Kidney epithelial cell (primary cell): ENCODE results near the gene ARGLU1. TPM values are rescaled to one million over a fixed set of nuclear protein-coding genes. Genes with fewer than 3 reads are reported as not detected.

Experiments used
- DNase-seq: peaks from one replicate; pipeline ENCODE4 v3.0.0-alpha.2; 2010; ENCODE audit warnings: low read depth
- H3K27me3 ChIP-seq: 2 replicates; pipeline ENCODE4 v1.6.0; 2011; ENCODE audit warnings: low read length; ENCODE audit not compliant: control insufficient read depth, insufficient read depth
- H3K36me3 ChIP-seq: 2 replicates; pipeline ENCODE4 v1.5.1; 2011; ENCODE audit warnings: low read length; ENCODE audit not compliant: control insufficient read depth, insufficient read depth
- H3K4me3 ChIP-seq: 2 replicates; pipeline ENCODE4 v1.5.1; 2011; ENCODE audit warnings: low read depth, mild to moderate bottlenecking, control low read depth, low read length
- total RNA-seq: library from RNA; depleted of rRNA; stranded (reverse); fragments of >200 nt; gene quantifications from 2 replicates; pipeline ENCODE4 v1.2.3, GENCODE V29; 2015
- TF ChIP-seq, protein P1 (sequence below): IDR thresholded peaks from 2 replicates; pipeline ENCODE4 v1.5.1; 2011; ENCODE audit warnings: mild to moderate bottlenecking, moderate library complexity, low read length, control low read depth, inconsistent platforms; ENCODE audit not compliant: insufficient read depth, poor library complexity, severe bottlenecking

ARGLU1 gene
- total RNA-seq, 1 donor from 2014 or later, result 50.1 TPM

DNA sequence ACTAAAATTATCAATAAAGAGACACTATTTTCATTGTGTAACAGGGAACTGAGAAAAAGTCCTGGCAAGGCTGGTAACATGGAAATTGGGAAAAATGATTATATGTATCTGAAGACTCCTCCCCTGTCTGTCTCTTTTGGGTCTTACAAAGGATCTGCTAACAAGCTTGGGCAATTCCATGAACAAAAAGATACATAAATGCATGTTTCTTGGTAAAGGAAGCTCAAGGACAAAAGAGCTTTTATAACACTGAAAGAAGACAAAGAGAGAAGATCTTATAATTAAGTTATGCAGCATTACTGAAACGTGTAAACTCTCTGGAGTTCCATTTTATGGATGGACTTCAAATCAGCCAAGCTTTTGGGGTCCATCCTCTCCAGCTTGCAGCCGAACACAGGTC, 61.7 kb downstream of the ARGLU1 start:
- Histone ChIP-seq H3K36me3 (no peaks in the 10 kb centered on the region), H3K4me3 (no peak overlapping the region), H3K27me3 (no peaks in the 10 kb centered on the region)
- DNase-seq, result no peak
- TF ChIP-seq, protein P1, sequence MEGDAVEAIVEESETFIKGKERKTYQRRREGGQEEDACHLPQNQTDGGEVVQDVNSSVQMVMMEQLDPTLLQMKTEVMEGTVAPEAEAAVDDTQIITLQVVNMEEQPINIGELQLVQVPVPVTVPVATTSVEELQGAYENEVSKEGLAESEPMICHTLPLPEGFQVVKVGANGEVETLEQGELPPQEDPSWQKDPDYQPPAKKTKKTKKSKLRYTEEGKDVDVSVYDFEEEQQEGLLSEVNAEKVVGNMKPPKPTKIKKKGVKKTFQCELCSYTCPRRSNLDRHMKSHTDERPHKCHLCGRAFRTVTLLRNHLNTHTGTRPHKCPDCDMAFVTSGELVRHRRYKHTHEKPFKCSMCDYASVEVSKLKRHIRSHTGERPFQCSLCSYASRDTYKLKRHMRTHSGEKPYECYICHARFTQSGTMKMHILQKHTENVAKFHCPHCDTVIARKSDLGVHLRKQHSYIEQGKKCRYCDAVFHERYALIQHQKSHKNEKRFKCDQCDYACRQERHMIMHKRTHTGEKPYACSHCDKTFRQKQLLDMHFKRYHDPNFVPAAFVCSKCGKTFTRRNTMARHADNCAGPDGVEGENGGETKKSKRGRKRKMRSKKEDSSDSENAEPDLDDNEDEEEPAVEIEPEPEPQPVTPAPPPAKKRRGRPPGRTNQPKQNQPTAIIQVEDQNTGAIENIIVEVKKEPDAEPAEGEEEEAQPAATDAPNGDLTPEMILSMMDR, result no peak

DNA sequence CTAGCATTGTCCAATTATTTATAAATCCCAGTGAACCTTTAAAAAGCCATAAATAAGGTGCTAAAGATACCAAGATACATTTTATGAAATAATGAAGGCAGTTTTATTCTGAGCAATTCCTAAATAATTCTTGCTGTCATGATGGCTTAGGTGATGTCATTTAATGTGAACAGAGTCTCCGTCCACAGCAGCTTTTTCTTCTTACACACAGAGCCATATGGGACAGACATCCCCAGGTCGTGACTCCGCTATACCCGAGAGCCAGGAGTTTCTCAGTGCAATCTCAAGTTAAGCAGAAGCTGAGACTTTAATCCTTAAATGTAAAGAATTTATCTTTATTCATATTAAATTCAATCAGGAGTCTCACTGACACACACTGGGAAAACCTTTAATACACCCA, 62.2 kb downstream of the ARGLU1 start:
- Histone ChIP-seq H3K4me3 (no peak overlapping the region), H3K27me3 (no peaks in the 10 kb centered on the region), H3K36me3 (no peaks in the 10 kb centered on the region)
- no peak for DNase-seq
- TF ChIP-seq, protein P1, result no peak

DNA sequence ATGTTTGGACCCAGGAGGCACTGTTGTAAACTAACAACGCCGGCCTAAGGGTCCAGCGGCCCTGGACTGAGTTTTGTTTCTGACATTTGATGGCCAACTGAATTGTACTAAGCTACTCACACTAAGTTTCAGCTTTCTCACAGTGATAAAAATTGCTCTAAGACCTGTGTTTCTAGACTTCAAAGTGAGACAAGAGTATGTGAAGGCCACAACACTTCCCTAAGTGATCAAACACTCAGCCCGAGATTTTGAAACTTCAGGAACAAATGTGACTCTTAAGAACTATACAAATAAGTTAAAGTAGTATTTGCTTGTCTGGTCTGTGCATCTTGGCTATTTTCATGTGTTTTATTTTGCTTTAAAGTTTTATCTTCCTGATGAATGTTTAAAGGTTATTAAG, 62.6 kb downstream of the ARGLU1 start:
- Histone ChIP-seq H3K4me3 (no peak overlapping the region), H3K27me3 (no peaks in the 10 kb centered on the region), H3K36me3 (no peaks in the 10 kb centered on the region)
- DNase-seq, result no peak
- TF ChIP-seq, protein P1, result no peak

DNA sequence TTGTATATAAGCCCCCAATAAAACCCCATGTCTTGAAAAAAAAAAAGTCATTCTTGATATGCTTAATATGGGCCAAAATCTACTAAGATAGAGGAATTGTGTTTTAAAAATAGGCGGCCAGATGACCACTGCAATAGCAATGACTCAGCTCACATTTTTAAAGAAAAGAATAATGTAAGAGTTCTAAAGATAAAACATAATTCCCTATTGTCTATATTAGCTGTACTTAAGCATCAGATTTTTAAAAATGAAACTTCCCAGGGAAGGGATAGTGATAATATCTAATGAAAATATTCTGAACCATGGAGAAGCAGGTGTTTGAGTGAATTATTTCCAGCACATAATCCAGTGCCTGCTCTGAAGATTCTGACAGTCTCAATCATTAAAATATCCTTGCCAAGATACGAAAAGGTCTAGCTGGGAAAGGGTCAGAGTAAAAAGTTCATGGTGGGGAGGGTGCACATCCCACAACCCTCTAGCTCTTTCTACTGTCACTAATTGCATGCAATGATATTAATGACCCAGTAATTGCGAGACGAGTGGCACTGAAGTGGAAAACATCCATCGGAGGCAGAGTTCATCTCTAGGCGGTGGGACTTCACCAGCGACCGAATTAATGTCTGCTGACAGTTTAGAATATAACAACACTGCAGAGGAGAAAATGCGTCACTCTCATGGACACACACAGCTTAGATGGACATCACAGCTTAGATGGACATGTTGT, 64.0 kb downstream of the ARGLU1 start:
- no peaks in the 10 kb centered on the region for H3K27me3 ChIP-seq
- TF ChIP-seq, protein P1, result no peak
- H3K36me3 ChIP-seq, result no peaks in the 10 kb centered on the region
- no peak for DNase-seq
- H3K4me3 ChIP-seq, result no peak overlapping the region

DNA sequence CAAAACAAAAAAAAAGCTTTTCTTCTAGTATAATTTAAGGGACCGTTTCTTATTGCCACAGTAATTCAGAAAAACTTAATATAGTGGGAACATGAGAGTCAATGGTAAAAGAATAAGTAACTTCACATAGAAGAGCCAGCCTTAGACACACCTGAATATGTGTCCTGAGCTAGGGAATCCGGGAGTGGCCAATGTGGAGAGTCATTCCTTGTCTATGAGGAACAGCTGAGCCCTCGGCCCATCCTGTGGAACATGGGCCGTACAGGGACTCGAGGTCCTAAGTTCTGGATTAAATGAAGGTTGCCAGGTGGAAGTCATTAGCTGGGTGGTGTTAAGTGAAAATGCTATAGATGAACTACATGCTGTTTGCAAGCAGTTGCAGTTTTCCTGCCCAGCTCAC, 64.7 kb downstream of the ARGLU1 start:
- Histone ChIP-seq H3K27me3 (no peaks in the 10 kb centered on the region), H3K4me3 (no peak overlapping the region), H3K36me3 (no peaks in the 10 kb centered on the region)
- TF ChIP-seq, protein P1, result no peak
- DNase-seq, result no peak

DNA sequence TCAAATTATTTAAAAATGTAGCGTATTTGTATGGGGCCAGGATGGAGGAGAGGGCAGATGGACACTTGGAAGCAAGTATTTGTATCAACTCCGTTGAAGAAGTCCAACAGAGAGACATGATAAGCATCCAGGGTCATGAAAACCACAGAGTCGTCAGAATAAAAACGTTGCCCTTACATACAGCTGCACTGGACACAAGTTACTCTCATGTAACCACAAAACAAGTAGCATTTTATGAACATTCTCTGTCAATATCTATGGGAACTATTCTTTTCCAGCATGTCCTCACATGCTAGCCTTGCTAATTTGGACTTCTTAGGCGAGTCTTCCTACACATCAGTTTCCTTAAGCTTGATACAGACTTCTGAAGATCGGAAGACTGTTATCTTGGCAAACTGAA, 67.5 kb downstream of the ARGLU1 start:
- no peak for DNase-seq
- H3K36me3 ChIP-seq, result no peaks in the 10 kb centered on the region
- H3K4me3 ChIP-seq, result no peak overlapping the region
- TF ChIP-seq, protein P1, result no peak
- H3K27me3 ChIP-seq, result no peaks in the 10 kb centered on the region
